SIG-M5 treated with dmso at 0.1 percent for 504 hours (cell line): ENCODE data around the gene SLC25A26.

Experiments
- DNase-seq: peaks from one replicate; lab custom pipeline; 2025; ENCODE audit not compliant: unreplicated experiment; lab: John Stamatoyannopoulos, UW

The SLC25A26 gene

GRCh38 chr3:66220602-66221377 lies at the start of gene SLC25A26:
TSS of gene SLC25A26 (plus strand) at chr3:66221001. CDS start at chr3:66221095, 94 bp downstream.
- peak; percentile 92 for DNase-seq

GRCh38 chr3:66172394-66172793 lies 48.4 kb upstream of the SLC25A26 start:
- no peak for DNase-seq

GRCh38 chr3:66177026-66177425 lies 43.8 kb upstream of the SLC25A26 start:
- DNase-seq: no peak

GRCh38 chr3:66178206-66178605 lies 42.6 kb upstream of the SLC25A26 start:
- no peak for DNase-seq

GRCh38 chr3:66179793-66180192 lies 41.0 kb upstream of the SLC25A26 start:
- DNase-seq: no peak

GRCh38 chr3:66181764-66182163 lies 39.0 kb upstream of the SLC25A26 start:
- no peak for DNase-seq

- no peak for DNase-seq
Observed at GRCh38 chr3:66182246-66182645, 38.6 kb upstream of the SLC25A26 start.

- no peak for DNase-seq
Observed at GRCh38 chr3:66186545-66186944, 34.3 kb upstream of the SLC25A26 start.

GRCh38 chr3:66195347-66195783 lies 25.4 kb upstream of the SLC25A26 start:
- DNase-seq: no peak

- no peak for DNase-seq
Observed at GRCh38 chr3:66196633-66197032, 24.2 kb upstream of the SLC25A26 start.

GRCh38 chr3:66198437-66199088 lies 22.2 kb upstream of the SLC25A26 start:
- no peak for DNase-seq

GRCh38 chr3:66199089-66199473 lies 21.7 kb upstream of the SLC25A26 start:
- no peak for DNase-seq

- no peak for DNase-seq
Observed at GRCh38 chr3:66200147-66200546, 20.7 kb upstream of the SLC25A26 start.

GRCh38 chr3:66200786-66201185 lies 20.0 kb upstream of the SLC25A26 start:
- DNase-seq: no peak

GRCh38 chr3:66203275-66203674 lies 17.5 kb upstream of the SLC25A26 start:
- DNase-seq: no peak

GRCh38 chr3:66206806-66207205 lies 14.0 kb upstream of the SLC25A26 start:
- no peak for DNase-seq

GRCh38 chr3:66208189-66208588 lies 12.6 kb upstream of the SLC25A26 start:
- no peak for DNase-seq

GRCh38 chr3:66210687-66211295 lies 10.0 kb upstream of the SLC25A26 start:
- no peak for DNase-seq

- DNase-seq: no peak
Observed at GRCh38 chr3:66211779-66212178, 9.0 kb upstream of the SLC25A26 start.

GRCh38 chr3:66215106-66215505 lies 5.7 kb upstream of the SLC25A26 start:
- no peak for DNase-seq

GRCh38 chr3:66220066-66220465 lies 735 bp upstream of the SLC25A26 start:
- no peak for DNase-seq

GRCh38 chr3:66224220-66224619 lies 3.4 kb downstream of the SLC25A26 start:
- no peak for DNase-seq
